K562 (cell line): ENCODE results near the gene ASCC1. TPM values are rescaled to one million over a fixed set of nuclear protein-coding genes. Genes with fewer than 3 reads are reported as not detected.

Source experiments
- ATF7 ChIP-seq: fragments of 450-650 bp; IDR thresholded peaks from 2 replicates; pipeline ENCODE4 v1.7.1; 2014; ENCODE audit warnings: mild to moderate bottlenecking, moderate library complexity
- BCL6 ChIP-seq: fragments of 250-450 bp; sonication (Bioruptor Pico); IDR thresholded peaks from 2 replicates; pipeline ENCODE4 v1.4.0; 2020
- CEBPB ChIP-seq: fragments of 450-650 bp; IDR thresholded peaks from 2 replicates; pipeline ENCODE4 v1.6.1; 2016; ENCODE audit warnings: missing genetic modification characterization, missing compliant biosample characterization
- EHMT2 ChIP-seq: fragments of 450-650 bp; IDR thresholded peaks from 2 replicates; pipeline ENCODE4 v1.6.1; 2018; ENCODE audit warnings: antibody characterized with exemption
- KAT8 ChIP-seq: fragments of 450-650 bp; IDR thresholded peaks from 2 replicates; pipeline ENCODE4 v1.6.1; 2016; ENCODE audit warnings: low read depth, mild to moderate bottlenecking
- MAX ChIP-seq: sonication (generic); formaldehyde crosslinking; IDR thresholded peaks from 2 replicates; pipeline ENCODE4 v1.9.0; 2022; ENCODE audit warnings: mild to moderate bottlenecking, missing genetic modification reagents
- MAZ ChIP-seq, 2 experiments: fragments of 450-650 bp in 1 of 2; sonication (generic) in 1 of 2; formaldehyde crosslinking; IDR thresholded peaks in 1 of 2; conservative IDR thresholded peaks in 1 of 2; 2 replicates each; pipeline versions ENCODE4 v1.4.0 to v1.5.0; 2020; ENCODE audit warnings: mild to moderate bottlenecking in 1 of 2, missing genetic modification reagents in 1 of 2
- MCM2 ChIP-seq: fragments of 450-650 bp; IDR thresholded peaks from 2 replicates; pipeline ENCODE4 v1.6.1; 2017; ENCODE audit warnings: low read depth, mild to moderate bottlenecking
- MEIS2 ChIP-seq: fragments of 450-650 bp; IDR thresholded peaks from 2 replicates; pipeline ENCODE4 v1.6.1; 2014; ENCODE audit warnings: mild to moderate bottlenecking; ENCODE audit not compliant: partially characterized antibody
- MLLT1 ChIP-seq, 2 experiments: fragments of 450-650 bp; IDR thresholded peaks; 2 replicates each; pipeline ENCODE4 v1.6.1; 2016
- MTA1 ChIP-seq: fragments of 450-650 bp; IDR thresholded peaks from 2 replicates; pipeline ENCODE4 v1.6.1; 2017; ENCODE audit warnings: borderline replicate concordance
- MYBL2 ChIP-seq, 2 experiments: fragments of 450-650 bp in 1 of 2; sonication (generic) in 1 of 2; formaldehyde crosslinking in 1 of 2; IDR thresholded peaks; 2 replicates each; pipeline versions ENCODE4 v1.6.1 to v1.8.1; 2017 to 2022; ENCODE audit warnings: borderline replicate concordance in 1 of 2, inconsistent platforms in 1 of 2, low read depth in 1 of 2, mild to moderate bottlenecking in 1 of 2, missing genetic modification reagents in 1 of 2, moderate library complexity in 1 of 2
- NR2C1 ChIP-seq, 2 experiments: fragments of 450-650 bp; IDR thresholded peaks; 2 replicates each; pipeline ENCODE4 v1.6.1; 2017; ENCODE audit warnings: mild to moderate bottlenecking in 2 of 2, antibody characterized with exemption in 1 of 2, inconsistent platforms in 1 of 2, missing compliant biosample characterization in 1 of 2, missing genetic modification characterization in 1 of 2
- PREB ChIP-seq: sonication (generic); formaldehyde crosslinking; IDR thresholded peaks from 2 replicates; pipeline ENCODE4 v1.8.1; 2023; ENCODE audit warnings: mild to moderate bottlenecking, missing genetic modification reagents
- RBM25 ChIP-seq: fragments of 200-400 bp; formaldehyde crosslinking; IDR thresholded peaks from 2 replicates; pipeline ENCODE4 v1.6.1; 2018; ENCODE audit warnings: low read length, low read depth, moderate library complexity; ENCODE audit not compliant: severe bottlenecking
- SLC30A9 ChIP-seq: fragments of 250-450 bp; sonication (Bioruptor Pico); IDR thresholded peaks from 2 replicates; pipeline ENCODE4 v1.8.0; 2022; ENCODE audit warnings: mild to moderate bottlenecking, moderate library complexity
- TAF15 ChIP-seq: fragments of 200-400 bp; formaldehyde crosslinking; IDR thresholded peaks from 2 replicates; pipeline ENCODE4 v1.6.1; 2017; ENCODE audit warnings: mild to moderate bottlenecking, low read depth, low read length, moderate library complexity
- TCFL5 ChIP-seq: fragments of 250-450 bp; sonication (Bioruptor Pico); conservative IDR thresholded peaks from 2 replicates; pipeline ENCODE4 v1.6.1; 2021; ENCODE audit warnings: mild to moderate bottlenecking, moderate library complexity, matching md5 sums
- TEAD4 ChIP-seq, 2 experiments: sonication (generic) in 1 of 2; formaldehyde crosslinking in 1 of 2; IDR thresholded peaks; 2 replicates each; pipeline versions ENCODE4 v1.6.1 to v1.8.0; 2012 to 2022; ENCODE audit warnings: borderline replicate concordance in 1 of 2, inconsistent platforms in 1 of 2, low read length in 1 of 2, mild to moderate bottlenecking in 1 of 2, missing genetic modification reagents in 1 of 2
- TRIM25 ChIP-seq: fragments of 450-650 bp; IDR thresholded peaks from 2 replicates; pipeline ENCODE4 v1.7.0; 2016; ENCODE audit warnings: borderline replicate concordance
- U2AF2 ChIP-seq: fragments of 200-400 bp; formaldehyde crosslinking; optimal IDR thresholded peaks from 2 replicates; pipeline ENCODE3; 2017; ENCODE audit warnings: low read depth, mild to moderate bottlenecking, low read length
- ZC3H8 ChIP-seq: fragments of 450-650 bp; IDR thresholded peaks from 2 replicates; pipeline ENCODE4 v1.6.1; 2017
- ZFP30 ChIP-seq: fragments of 250-450 bp; sonication (Bioruptor Pico); IDR thresholded peaks from 2 replicates; pipeline ENCODE4 v1.8.0; 2022; ENCODE audit warnings: moderate library complexity, mild to moderate bottlenecking, inconsistent platforms, borderline replicate concordance
- polyA plus RNA-seq, 8 experiments: library from polyadenylated mRNA; depleted of rRNA in 4 of 8; stranded (reverse) in 5 of 8; unstranded in 3 of 8; fragments of >200 nt; fragmentation: Nextera tagmentation in 2 of 8; fragmentation: Illumina TruSeq in 1 of 8; extraction: Ambion mirVana in 2 of 8; extraction: Trizol in 1 of 8; gene quantifications; 2 replicates each; pipeline versions ENCODE4 v1.2.1 to v1.2.3, GENCODE V29; 2011 to 2014; ENCODE audit warnings: inconsistent platforms in 1 of 8, missing spikeins in 1 of 8
- total RNA-seq, 7 experiments: library from RNA; depleted of rRNA in 6 of 7; stranded (reverse); fragments of >200 nt in 6 of 7; fragmentation: Illumina TruSeq in 2 of 7; extraction: Trizol in 2 of 7; gene quantifications; 2 replicates each; pipeline versions ENCODE4 v1.2.1 to v1.2.3, GENCODE V29; 2011 to 2021; ENCODE audit warnings: low replicate concordance in 1 of 7

ASCC1 gene
- total and polyA plus RNA-seq, 9 of the 15 experiments (the other 6 are each of a cell fraction or from before 2014, with no cell fraction given): 31.7 to 73.3 (median 52.8) TPM

GRCh38 chr10:72254813-72255568 lies 38.9 kb upstream of the ASCC1 start (continued):
- TF ChIP-seq CEBPB (tag) (no peak), ZFP30 (no peak), MTA1 (peak; percentile 40; the same call in 1 of the 2 replicates), MCM2 (no peak), KAT8 (no peak), PREB (CRISPR knock-in tag) (no peak), BCL6 (CRISPR knock-in tag) (no peak), TRIM25 (no peak), NR2C1 (IDR thresholded peaks at IDR 0.05) (peak; percentile 87), NR2C1 (tag; IDR thresholded peaks at IDR 0.05) (peak; percentile 84), RBM25 (no peak), ZC3H8 (no peak), MEIS2 (no peak), TCFL5 (CRISPR knock-in tag) (0 out of 2 replicates have a peak, but pooled peaks have one; percentile 28), TEAD4 (IDR thresholded peaks at IDR 0.05; ENCODE audit: low read length) (no peak), TEAD4 (CRISPR knock-in tag; IDR thresholded peaks at IDR 0.05; ENCODE audit: borderline replicate concordance) (peak; percentile 37; the same call in 1 of the 2 replicates), MAX (peak; percentile 36; the same call in 1 of the 2 replicates), TAF15 (no peak), MYBL2 (IDR thresholded peaks at IDR 0.05; ENCODE audit: low read depth) (peak; percentile 77), MYBL2 (CRISPR knock-in tag; IDR thresholded peaks at IDR 0.05; ENCODE audit: borderline replicate concordance) (no peak), MAZ (CRISPR knock-in tag; conservative IDR thresholded peaks at IDR 0.05 in 1 of 2, IDR thresholded peaks at IDR 0.05 in 1 of 2) (peak; percentile 84 to 90; a peak in 3 of 4 replicates), SLC30A9 (no peak), U2AF2 (no peak), ATF7 (peak; percentile 35; the same call in 1 of the 2 replicates), EHMT2 (no peak), MLLT1 (IDR thresholded peaks at IDR 0.05) (peak in 1 of 2 experiments; percentile 80; a peak in 2 of 4 replicates)
